Vagina (tissue), 2 donors: ENCODE measurements around the gene KAZN.

ENCODE experiments used
- POLR2A ChIP-seq, 2 donors: fragments of 450-650 bp; IDR thresholded peaks; one replicate each; pipeline ENCODE4 v1.6.1; 2017; ENCODE audit warnings: antibody characterized with exemption in 2 of 2, mild to moderate bottlenecking in 2 of 2, moderate library complexity in 2 of 2
- POLR2AphosphoS5 ChIP-seq, 2 donors: sonication (generic); formaldehyde crosslinking; IDR thresholded peaks; one replicate each; pipeline ENCODE4 v1.9.0; 2017; ENCODE audit warnings: antibody characterized with exemption in 2 of 2, mild to moderate bottlenecking in 2 of 2, low read depth in 1 of 2; ENCODE audit not compliant: insufficient read depth in 1 of 2
- TF ChIP-seq, protein P1 (sequence below), 3 experiments: fragments of 450-650 bp in 2 of 3; fragments of 200-600 bp in 1 of 3; sonication (generic) in 1 of 3; IDR thresholded peaks; one replicate each; pipeline ENCODE4 v1.5.1; 2017 to 2019; ENCODE audit warnings: antibody characterized with exemption in 3 of 3, mild to moderate bottlenecking in 2 of 3, moderate library complexity in 2 of 3

DNA sequence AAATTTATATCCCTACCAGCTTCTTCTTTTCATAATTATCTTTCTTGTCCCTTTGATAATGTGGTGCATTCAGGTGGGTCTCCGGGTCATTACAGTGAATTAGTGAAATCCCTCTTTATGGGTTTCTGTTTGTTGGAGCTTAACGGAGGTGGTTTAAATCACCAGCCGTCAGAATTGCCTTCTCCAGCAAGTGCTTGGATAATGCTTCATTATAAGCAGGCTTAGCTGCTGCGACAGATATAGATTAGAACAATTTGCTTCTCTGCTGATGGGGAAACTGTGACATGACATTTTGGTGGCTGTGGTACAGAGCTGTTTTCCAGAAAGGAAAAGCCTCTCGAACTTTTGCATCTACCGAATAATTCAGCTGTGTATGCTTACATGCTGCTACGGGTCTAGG is 56.9 kb downstream of the KAZN start:
- TF ChIP-seq, protein P1, sequence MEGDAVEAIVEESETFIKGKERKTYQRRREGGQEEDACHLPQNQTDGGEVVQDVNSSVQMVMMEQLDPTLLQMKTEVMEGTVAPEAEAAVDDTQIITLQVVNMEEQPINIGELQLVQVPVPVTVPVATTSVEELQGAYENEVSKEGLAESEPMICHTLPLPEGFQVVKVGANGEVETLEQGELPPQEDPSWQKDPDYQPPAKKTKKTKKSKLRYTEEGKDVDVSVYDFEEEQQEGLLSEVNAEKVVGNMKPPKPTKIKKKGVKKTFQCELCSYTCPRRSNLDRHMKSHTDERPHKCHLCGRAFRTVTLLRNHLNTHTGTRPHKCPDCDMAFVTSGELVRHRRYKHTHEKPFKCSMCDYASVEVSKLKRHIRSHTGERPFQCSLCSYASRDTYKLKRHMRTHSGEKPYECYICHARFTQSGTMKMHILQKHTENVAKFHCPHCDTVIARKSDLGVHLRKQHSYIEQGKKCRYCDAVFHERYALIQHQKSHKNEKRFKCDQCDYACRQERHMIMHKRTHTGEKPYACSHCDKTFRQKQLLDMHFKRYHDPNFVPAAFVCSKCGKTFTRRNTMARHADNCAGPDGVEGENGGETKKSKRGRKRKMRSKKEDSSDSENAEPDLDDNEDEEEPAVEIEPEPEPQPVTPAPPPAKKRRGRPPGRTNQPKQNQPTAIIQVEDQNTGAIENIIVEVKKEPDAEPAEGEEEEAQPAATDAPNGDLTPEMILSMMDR (IDR thresholded peaks at IDR 0.05): no peak
- TF ChIP-seq POLR2AphosphoS5 (IDR thresholded peaks at IDR 0.05; ENCODE audit: insufficient read depth in 1 of 2, low read depth in 1 of 2) (no peak), POLR2A (IDR thresholded peaks at IDR 0.05) (no peak)
